NT2/D1 (cell line): ENCODE measurements around the gene SLC25A34.

ENCODE experiments used
- DNase-seq: peaks from one replicate; pipeline ENCODE4 v3.0.0-alpha.2; 2011; ENCODE audit warnings: low read depth, low spot score
- H3K27me3 ChIP-seq: 2 replicates; pipeline ENCODE4 v1.6.0; 2011; ENCODE audit warnings: mild to moderate bottlenecking; ENCODE audit not compliant: insufficient read length, insufficient read depth
- H3K36me3 ChIP-seq: 2 replicates; pipeline ENCODE4 v1.6.1; 2011; ENCODE audit warnings: mild to moderate bottlenecking, low read length, mixed read lengths; ENCODE audit not compliant: insufficient read depth, insufficient read length
- H3K4me1 ChIP-seq: 2 replicates; pipeline ENCODE4 v1.5.1; 2011; ENCODE audit not compliant: insufficient read depth, insufficient read length
- H3K4me3 ChIP-seq: 2 replicates; pipeline ENCODE4 v1.5.1; 2011; ENCODE audit warnings: low read depth; ENCODE audit not compliant: insufficient read length
- H3K9ac ChIP-seq: 2 replicates; pipeline ENCODE4 v1.6.0; 2011; ENCODE audit warnings: low read depth; ENCODE audit not compliant: insufficient read length
- H3K9me3 ChIP-seq: 2 replicates; pipeline ENCODE4 v1.5.1; 2011; ENCODE audit warnings: mild to moderate bottlenecking, low read length; ENCODE audit not compliant: insufficient read depth
- SUZ12 ChIP-seq: IDR thresholded peaks from 2 replicates; pipeline ENCODE4 v1.6.1; 2011; ENCODE audit not compliant: insufficient read length, insufficient read depth; ENCODE audit errors: extremely low read depth
- YY1 ChIP-seq: IDR thresholded peaks from 2 replicates; pipeline ENCODE4 v1.6.1; 2011; ENCODE audit not compliant: insufficient read length, insufficient read depth
- ZNF274 ChIP-seq: IDR thresholded peaks from 2 replicates; pipeline ENCODE4 v1.6.1; 2011; ENCODE audit warnings: mild to moderate bottlenecking, low read depth, low read length

Gene SLC25A34

GRCh38 chr1:15749399-15750291 lies 13.6 kb downstream of the SLC25A34 start:
- Histone ChIP-seq H3K9ac (no peak overlapping the region), H3K4me1 (peaks cover 11% of the 10 kb centered on the region), H3K4me3 (no peak overlapping the region), H3K36me3 (no peaks in the 10 kb centered on the region), H3K9me3 (no peaks in the 10 kb centered on the region), H3K27me3 (no peaks in the 10 kb centered on the region)
- no peak for DNase-seq
- no peak for TF ChIP-seq SUZ12
- no peak for TF ChIP-seq ZNF274
- no peak for TF ChIP-seq YY1

GRCh38 chr1:15750924-15751323 lies 14.9 kb downstream of the SLC25A34 start:
- no peaks in the 10 kb centered on the region for H3K9me3 ChIP-seq
- no peaks in the 10 kb centered on the region for H3K36me3 ChIP-seq
- H3K27me3 ChIP-seq: peaks cover 4% of the 10 kb centered on the region
- TF ChIP-seq YY1 (no peak), ZNF274 (no peak), SUZ12 (no peak)
- H3K9ac ChIP-seq: no peak overlapping the region
- DNase-seq: no peak
- H3K4me3 ChIP-seq: no peak overlapping the region
- H3K4me1 ChIP-seq: peaks cover 13% of the 10 kb centered on the region

GRCh38 chr1:15751717-15752116 lies 15.7 kb downstream of the SLC25A34 start:
- Histone ChIP-seq H3K9ac (no peak overlapping the region), H3K4me3 (no peak overlapping the region), H3K27me3 (peaks cover 11% of the 10 kb centered on the region), H3K36me3 (no peaks in the 10 kb centered on the region), H3K9me3 (no peaks in the 10 kb centered on the region), H3K4me1 (peaks cover 15% of the 10 kb centered on the region)
- TF ChIP-seq SUZ12: no peak
- no peak for TF ChIP-seq YY1
- TF ChIP-seq ZNF274: no peak
- DNase-seq: no peak

GRCh38 chr1:15753776-15754175 lies 17.7 kb downstream of the SLC25A34 start:
- TF ChIP-seq SUZ12: no peak
- DNase-seq: no peak
- Histone ChIP-seq H3K36me3 (no peaks in the 10 kb centered on the region), H3K9ac (no peak overlapping the region), H3K4me1 (peaks cover 23% of the 10 kb centered on the region), H3K4me3 (no peak overlapping the region), H3K9me3 (no peaks in the 10 kb centered on the region), H3K27me3 (peaks cover 23% of the 10 kb centered on the region)

- TF ChIP-seq ZNF274 (no peak), SUZ12 (no peak), YY1 (no peak)
- peaks cover 23% of the 10 kb centered on the region for H3K27me3 ChIP-seq
- no peak for DNase-seq
- no peaks in the 10 kb centered on the region for H3K36me3 ChIP-seq
- H3K9ac ChIP-seq: no peak overlapping the region
- no peak overlapping the region for H3K4me3 ChIP-seq
- no peaks in the 10 kb centered on the region for H3K9me3 ChIP-seq
- peaks cover 15% of the 10 kb centered on the region for H3K4me1 ChIP-seq
These were observed 19.1 kb downstream of the SLC25A34 start for GRCh38 chr1:15755021-15755645.

- no peak overlapping the region for H3K9ac ChIP-seq
- no peak overlapping the region for H3K4me3 ChIP-seq
- no peak for DNase-seq
- no peaks in the 10 kb centered on the region for H3K36me3 ChIP-seq
- H3K9me3 ChIP-seq: no peaks in the 10 kb centered on the region
- peaks cover 15% of the 10 kb centered on the region for H3K4me1 ChIP-seq
- TF ChIP-seq SUZ12: no peak
- TF ChIP-seq YY1: no peak
- TF ChIP-seq ZNF274: no peak
- H3K27me3 ChIP-seq: peaks cover 23% of the 10 kb centered on the region
These were observed 19.6 kb downstream of the SLC25A34 start for GRCh38 chr1:15755646-15756040.

- H3K36me3 ChIP-seq: no peaks in the 10 kb centered on the region
- no peaks in the 10 kb centered on the region for H3K9me3 ChIP-seq
- peaks cover 20% of the 10 kb centered on the region for H3K4me1 ChIP-seq
- no peak for TF ChIP-seq YY1
- TF ChIP-seq ZNF274: no peak
- TF ChIP-seq SUZ12: no peak
- no peak overlapping the region for H3K4me3 ChIP-seq
- H3K27me3 ChIP-seq: peaks cover 23% of the 10 kb centered on the region
- DNase-seq: no peak
- H3K9ac ChIP-seq: no peak overlapping the region
These were observed 20.3 kb downstream of the SLC25A34 start for GRCh38 chr1:15756143-15757015.
